Stimulated activated CD8-positive, alpha-beta memory T cell treated with anti-CD3 and anti-CD28 coated beads, Interleukin-15, amount 100 ng/mL, for 4 hours (primary cell): Measurements from ENCODE around the gene EGLN1.

ENCODE experiments used
- DNase-seq, 2 donors: peaks; one replicate each; pipeline ENCODE4 v3.0.0-alpha.2; 2020; ENCODE audit warnings: low read depth in 2 of 2

Gene EGLN1

DNA sequence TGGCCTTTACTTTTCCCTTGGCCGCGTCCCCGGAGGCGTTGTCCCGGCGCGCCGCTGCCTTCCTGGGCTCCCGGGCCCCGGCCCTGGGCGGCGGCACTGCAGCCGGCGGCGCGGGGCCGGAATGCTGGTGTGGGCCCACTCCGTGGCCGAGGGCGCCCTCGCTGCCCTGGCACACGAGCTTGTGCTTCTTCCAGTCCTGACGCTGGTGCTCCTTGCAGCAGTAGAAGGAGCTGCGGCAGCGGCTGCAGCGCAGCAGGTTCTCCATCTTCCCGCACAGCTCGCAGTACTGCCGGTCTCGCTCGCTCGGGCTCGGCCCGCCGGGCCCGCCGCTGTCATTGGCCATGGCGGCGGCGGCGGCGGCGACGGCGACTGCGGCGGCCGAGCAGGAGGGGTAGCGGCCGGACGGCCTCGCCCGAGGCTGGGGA is 529 bp downstream of the EGLN1 start:
- no peak for DNase-seq

DNA sequence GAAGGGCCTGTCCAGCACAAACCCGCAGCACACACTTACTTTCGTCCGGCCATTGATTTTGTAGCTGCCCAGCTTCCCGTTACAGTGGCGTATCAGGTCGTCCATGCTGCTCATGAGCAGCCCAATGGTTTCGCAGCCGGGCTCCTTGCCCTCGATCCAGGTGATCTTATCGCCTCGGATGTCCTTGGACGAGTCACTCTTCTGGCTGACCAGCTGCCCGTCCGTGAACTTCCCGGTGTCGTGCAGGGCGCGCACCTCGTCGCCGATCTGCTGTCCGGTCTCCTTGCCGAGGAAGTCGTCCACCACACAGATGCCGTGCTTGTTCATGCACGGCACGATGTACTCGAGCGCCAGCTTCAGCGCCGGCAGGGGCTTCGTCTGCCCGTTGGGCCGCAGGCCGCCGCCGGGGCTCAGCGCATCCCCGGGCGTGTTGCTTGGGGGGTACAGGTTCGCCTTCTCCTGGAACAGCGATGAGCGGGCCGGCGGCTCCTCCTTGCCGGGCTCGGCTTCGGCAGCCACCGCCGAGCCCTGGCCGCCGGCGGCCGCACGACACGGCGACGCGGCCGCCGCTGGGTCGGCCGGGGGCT is 1.0 kb downstream of the EGLN1 start:
- peak in 1 of 2 donors; percentile 13 for DNase-seq

- DNase-seq, result no peak
These were observed 1.7 kb downstream of the EGLN1 start for GRCh38 chr1:231420299-231420958.

GRCh38 chr1:231419738-231420298 is 2.3 kb downstream of the EGLN1 start:
- DNase-seq, result no peak

GRCh38 chr1:231419147-231419546 is 2.9 kb downstream of the EGLN1 start:
- DNase-seq, result no peak

- no peak for DNase-seq
These were observed 3.4 kb downstream of the EGLN1 start for GRCh38 chr1:231418741-231419107.

- DNase-seq, result no peak
These were observed 3.9 kb downstream of the EGLN1 start for GRCh38 chr1:231418101-231418740.

GRCh38 chr1:231417513-231417912 is 4.6 kb downstream of the EGLN1 start:
- no peak for DNase-seq

- DNase-seq, result no peak
These were observed 5.2 kb downstream of the EGLN1 start for GRCh38 chr1:231416901-231417300.

GRCh38 chr1:231415018-231415583 is 7.0 kb downstream of the EGLN1 start:
- no peak for DNase-seq

DNA sequence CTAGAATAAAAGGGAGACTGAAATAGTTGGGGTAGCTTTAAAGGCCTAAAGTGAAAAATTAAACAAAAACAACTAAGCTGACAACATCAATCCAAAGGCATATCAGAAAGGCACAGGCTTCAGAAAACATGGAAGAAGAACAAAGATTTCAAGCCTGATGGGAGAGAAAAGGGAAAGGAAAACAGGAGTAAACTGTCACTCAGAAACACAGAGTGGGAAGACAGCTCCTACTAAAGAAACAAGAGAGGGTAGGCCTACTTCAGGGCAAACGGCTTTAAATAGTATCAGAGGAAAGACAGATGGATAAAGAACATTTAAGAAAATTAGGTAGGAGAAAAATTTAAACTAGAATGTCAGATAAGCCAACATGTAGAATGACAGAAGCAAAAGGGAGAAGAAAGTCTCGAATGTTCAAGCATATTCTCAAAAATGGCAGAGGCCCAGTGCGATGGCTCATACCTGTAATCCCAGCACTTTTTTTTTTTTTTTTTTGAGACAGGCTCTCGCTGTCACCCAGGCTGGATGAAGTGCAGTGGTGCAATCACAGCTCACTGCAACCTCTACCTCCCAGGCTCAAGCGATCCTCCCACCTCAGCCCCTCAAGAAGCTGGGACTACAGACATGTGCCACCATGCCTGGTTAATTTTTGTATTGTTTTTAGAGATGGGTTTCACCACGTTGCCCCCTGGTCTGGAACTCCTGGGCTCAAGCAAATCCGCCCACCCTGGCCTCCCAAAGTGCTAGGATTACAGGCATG is 7.6 kb downstream of the EGLN1 start:
- no peak for DNase-seq

- no peak for DNase-seq
These were observed 8.4 kb downstream of the EGLN1 start for GRCh38 chr1:231413749-231414082.

DNA sequence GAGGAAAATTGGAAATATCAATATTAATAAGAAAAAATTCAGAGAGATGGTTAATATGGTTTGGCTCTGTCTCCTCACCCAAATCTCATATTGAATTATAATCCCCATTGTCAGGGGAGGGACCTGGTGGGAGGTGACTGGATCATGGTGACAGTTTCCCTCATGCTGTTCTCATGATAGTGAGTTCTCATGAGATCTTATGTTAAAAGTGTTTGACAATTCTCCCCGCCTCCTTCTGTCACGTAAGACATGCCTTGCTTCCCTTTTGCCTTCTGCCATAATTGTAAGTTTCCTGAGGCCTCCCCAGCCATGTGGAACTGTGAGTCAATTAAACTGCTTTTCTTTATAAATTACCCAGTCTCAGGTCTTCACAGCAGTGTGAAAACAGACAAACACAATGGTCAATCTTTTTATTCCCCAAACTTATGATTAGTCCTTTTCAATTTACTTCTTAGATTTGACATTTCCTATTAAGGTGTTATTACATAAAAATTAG is 11.0 kb downstream of the EGLN1 start:
- no peak for DNase-seq

DNA sequence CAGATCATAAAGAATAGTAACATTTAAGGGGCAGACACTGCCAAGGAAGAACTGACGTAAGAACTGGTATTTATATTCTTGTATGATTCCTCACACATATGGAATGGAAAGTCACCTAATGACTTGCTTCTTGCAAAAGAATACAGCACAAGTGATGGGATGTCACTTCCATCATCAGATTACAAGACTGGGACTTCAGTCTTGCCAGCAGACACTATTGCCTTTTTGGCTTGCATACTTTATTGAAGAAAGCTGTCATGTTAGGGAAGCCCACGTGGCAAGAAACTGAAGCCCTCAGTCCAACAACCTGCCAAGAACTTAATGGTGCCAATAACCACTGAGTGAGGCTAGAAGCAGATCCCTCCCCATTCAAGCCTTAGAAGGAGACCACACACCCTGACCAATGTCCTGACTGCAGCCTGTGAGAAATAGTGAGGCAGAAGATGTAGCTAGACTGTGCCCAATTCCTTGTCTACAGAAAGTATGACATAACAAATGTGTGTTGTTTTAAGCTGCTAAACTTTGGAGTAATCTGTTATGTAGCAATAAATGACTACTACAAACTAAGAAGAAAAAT is 12.0 kb downstream of the EGLN1 start:
- DNase-seq, result no peak

- no peak for DNase-seq
These were observed 13.5 kb downstream of the EGLN1 start for GRCh38 chr1:231408528-231409094.

GRCh38 chr1:231407547-231408396 is 14.3 kb downstream of the EGLN1 start:
- no peak for DNase-seq

DNA sequence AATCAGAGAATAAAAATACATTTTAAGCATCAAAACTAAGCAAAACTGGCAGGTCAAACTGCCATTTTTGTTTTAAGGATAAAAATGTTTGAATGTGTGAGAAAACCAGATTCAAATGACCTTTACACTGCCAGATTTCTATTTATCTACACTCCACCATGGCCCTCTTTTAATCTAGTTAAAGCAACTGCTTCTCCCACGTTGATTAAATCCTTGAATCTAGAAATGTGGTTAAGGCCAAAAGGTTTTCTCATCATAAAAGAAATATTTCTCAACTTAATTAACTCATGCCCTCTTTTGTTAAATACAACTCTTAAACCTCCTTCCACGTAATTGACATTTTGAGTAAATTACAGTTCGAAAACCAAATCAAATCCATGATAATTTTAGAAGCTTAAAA is 15.0 kb downstream of the EGLN1 start:
- DNase-seq, result no peak

DNA sequence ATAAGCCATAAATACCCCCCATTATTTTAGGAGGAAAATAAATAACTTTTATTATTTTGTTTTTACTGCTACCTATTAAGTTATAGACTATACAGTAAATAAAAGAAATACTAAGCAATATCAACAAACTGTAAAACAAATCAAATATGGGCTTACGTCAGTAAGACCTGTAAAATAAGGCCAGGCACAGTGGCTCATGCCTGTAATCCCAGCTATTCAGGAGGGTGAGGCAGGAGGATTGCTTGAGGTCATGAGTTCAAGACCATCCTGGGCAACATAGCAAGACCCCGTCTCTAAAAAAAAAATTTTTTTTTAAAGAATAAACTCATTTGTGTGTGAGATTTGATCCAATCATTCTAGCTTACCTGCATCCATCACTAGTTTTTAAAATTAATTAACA is 17.8 kb downstream of the EGLN1 start:
- DNase-seq, result no peak

- no peak for DNase-seq
These were observed 20.6 kb downstream of the EGLN1 start for GRCh38 chr1:231401478-231401877.
